Measurements from ENCODE around the gene BHLHE41. TPM values are rescaled to one million over a fixed set of nuclear protein-coding genes. Genes with fewer than 3 reads are reported as not detected.

The BHLHE41 gene
- total RNA-seq, 1 experiment from 2014 or later: 7.6 TPM

- TF ChIP-seq ATF6 (CRISPR knock-in tag; IDR thresholded peaks at IDR 0.05): no peak
- TF ChIP-seq ZSCAN18 (CRISPR knock-in tag; IDR thresholded peaks at IDR 0.05): no peak
- peak; percentile 81 for TF ChIP-seq TP53 (CRISPR knock-in tag; IDR thresholded peaks at IDR 0.05)
- TF ChIP-seq ATF2 (CRISPR knock-in tag; IDR thresholded peaks at IDR 0.05; ENCODE audit: borderline replicate concordance, low read depth): no peak
- TF ChIP-seq JUN (CRISPR knock-in tag; IDR thresholded peaks at IDR 0.05): 0 out of 2 replicates have a peak, but pooled peaks have one; percentile 17
- no peak for TF ChIP-seq AFF4 (CRISPR knock-in tag; IDR thresholded peaks at IDR 0.05; ENCODE audit: borderline replicate concordance)
- no peak for TF ChIP-seq CBFB (CRISPR knock-in tag; IDR thresholded peaks at IDR 0.05; ENCODE audit: low read depth)
- TF ChIP-seq HMGXB4 (CRISPR knock-in tag; IDR thresholded peaks at IDR 0.05): 0 out of 2 replicates have a peak, but pooled peaks have one; percentile 43
- peak; percentile 98 for TF ChIP-seq MAX (CRISPR knock-in tag; IDR thresholded peaks at IDR 0.05)
- TF ChIP-seq GABPB1 (CRISPR knock-in tag; IDR thresholded peaks at IDR 0.05): peak; percentile 73
- TF ChIP-seq GTF2I (CRISPR knock-in tag; conservative IDR thresholded peaks at IDR 0.05): no peak
- TF ChIP-seq ZMAT4 (CRISPR knock-in tag; IDR thresholded peaks at IDR 0.05): no peak
- peak; percentile 86 for TF ChIP-seq FOXK1 (CRISPR knock-in tag; IDR thresholded peaks at IDR 0.05)
- TF ChIP-seq ELF4 (CRISPR knock-in tag; IDR thresholded peaks at IDR 0.05; ENCODE audit: low read depth): peak; percentile 20; the same call in 1 of the 2 replicates
- TF ChIP-seq NFATC4 (CRISPR knock-in tag; IDR thresholded peaks at IDR 0.05): no peak
- 0 out of 2 replicates have a peak, but pooled peaks have one; percentile 37 for TF ChIP-seq IRF1 (CRISPR knock-in tag; IDR thresholded peaks at IDR 0.05)
- TF ChIP-seq NR1H2 (CRISPR knock-in tag; IDR thresholded peaks at IDR 0.05): no peak
- TF ChIP-seq SP1 (CRISPR knock-in tag; conservative IDR thresholded peaks at IDR 0.05): peak; percentile 61
- TF ChIP-seq KAT7 (CRISPR knock-in tag; IDR thresholded peaks at IDR 0.05; ENCODE audit: borderline replicate concordance): no peak
- TF ChIP-seq ARID4B (CRISPR knock-in tag; IDR thresholded peaks at IDR 0.05; ENCODE audit: borderline replicate concordance): peak; percentile 92; the same call in 1 of the 2 replicates
- no peak for TF ChIP-seq EMX1 (CRISPR knock-in tag; IDR thresholded peaks at IDR 0.05)
Observed at GRCh38 chr12:26113853-26114719, 10.8 kb downstream of the BHLHE41 start (continued).

Measured in WTC11 (cell line).